Suprapubic skin (tissue), 4 donors: ENCODE measurements around the gene REPIN1. TPM values are rescaled to one million over a fixed set of nuclear protein-coding genes. Genes with fewer than 3 reads are reported as not detected.

Experiments
- DNase-seq, 2 donors: peaks; one replicate each; pipeline ENCODE4 v3.0.0-alpha.2; 2019; ENCODE audit warnings: low spot score in 2 of 2
- H3K27ac ChIP-seq: fragments of 200-600 bp; sonication (generic); one replicate; pipeline ENCODE4 v1.5.1; 2019
- H3K27me3 ChIP-seq: fragments of 200-600 bp; sonication (generic); one replicate; pipeline ENCODE4 v1.5.1; 2019
- H3K36me3 ChIP-seq: fragments of 200-600 bp; sonication (generic); one replicate; pipeline ENCODE4 v1.5.1; 2019
- H3K4me1 ChIP-seq: fragments of 200-600 bp; sonication (generic); one replicate; pipeline ENCODE4 v1.5.1; 2019
- H3K4me3 ChIP-seq: fragments of 200-600 bp; sonication (generic); one replicate; pipeline ENCODE4 v1.5.1; 2019; ENCODE audit warnings: mild to moderate bottlenecking
- H3K9me3 ChIP-seq: fragments of 200-600 bp; sonication (generic); one replicate; pipeline ENCODE4 v1.5.1; 2019
- EP300 ChIP-seq: sonication (generic); formaldehyde crosslinking; IDR thresholded peaks from one replicate; pipeline ENCODE4 v1.6.1; 2017; ENCODE audit warnings: antibody characterized with exemption
- POLR2A ChIP-seq, 2 donors: fragments of 450-650 bp; IDR thresholded peaks; one replicate each; pipeline ENCODE4 v1.6.1; 2017; ENCODE audit warnings: antibody characterized with exemption in 2 of 2, mild to moderate bottlenecking in 2 of 2, moderate library complexity in 2 of 2
- POLR2AphosphoS5 ChIP-seq, 3 donors: sonication (generic); formaldehyde crosslinking; IDR thresholded peaks; one replicate each; pipeline ENCODE4 v1.6.1; 2017; ENCODE audit warnings: antibody characterized with exemption in 3 of 3
- WGBS: methylation state at CpG from one replicate; pipeline ENCODE4 v1.1.5; 2018; 5-methylcytosine and 5-hydroxymethylcytosine counted together
- total RNA-seq, 4 donors: library from RNA; depleted of rRNA; stranded (reverse); fragments of >200 nt; gene quantifications; one replicate each; pipeline ENCODE4 v1.1.0, GENCODE V29; 2016
- TF ChIP-seq, protein P1 (sequence below), 2 donors: fragments of 200-600 bp in 1 of 2; fragments of 450-650 bp in 1 of 2; sonication (generic) in 1 of 2; IDR thresholded peaks; one replicate each; pipeline ENCODE4 v1.5.1; 2016 to 2019; ENCODE audit warnings: antibody characterized with exemption in 2 of 2, mild to moderate bottlenecking in 1 of 2, moderate library complexity in 1 of 2

Gene REPIN1
- total RNA-seq, 4 donors from 2014 or later, result 56.1 to 75.5 (median 73.7) TPM

DNA sequence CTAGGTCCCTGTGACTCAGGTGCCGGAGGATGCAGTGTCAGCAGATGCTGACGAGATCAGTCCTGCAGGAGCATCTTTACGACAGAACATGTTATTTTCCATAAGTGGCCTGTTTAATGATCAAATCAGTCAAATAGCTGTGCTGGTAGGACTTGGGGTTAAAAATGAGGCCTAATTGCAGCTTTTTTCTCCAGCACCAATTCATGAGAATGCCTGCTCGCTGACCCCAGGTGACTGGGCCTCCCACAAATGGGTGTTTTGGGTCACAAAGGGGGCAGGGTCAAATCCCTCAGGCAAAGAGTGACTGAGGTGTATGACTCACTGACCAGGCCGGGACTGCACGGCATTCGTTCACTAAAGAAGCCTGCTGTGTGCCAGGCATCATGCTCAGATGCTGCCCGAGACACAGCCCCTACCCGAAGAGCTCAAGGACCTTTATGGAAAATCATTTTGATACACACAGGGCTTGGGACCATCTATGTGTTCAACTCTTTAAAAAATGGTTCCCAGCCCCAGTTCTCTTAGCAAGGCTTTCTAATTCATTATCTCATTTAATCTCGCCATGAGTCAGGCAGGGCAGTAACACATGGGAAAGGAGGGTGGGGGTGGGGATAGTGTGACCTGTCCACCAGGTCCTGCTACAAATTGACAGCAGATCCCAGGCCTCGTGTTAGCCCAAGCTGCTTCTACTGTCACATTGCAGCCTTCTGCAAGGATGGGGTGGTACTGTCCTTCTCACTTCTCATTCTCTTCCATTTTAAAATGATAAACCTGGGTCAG is 31.6 kb downstream of the REPIN1 start:
- Histone ChIP-seq H3K27me3 (no peaks in the 10 kb centered on the region), H3K9me3 (no peaks in the 10 kb centered on the region), H3K36me3 (peaks cover 20% of the 10 kb centered on the region), H3K4me1 (peaks cover 26% of the 10 kb centered on the region), H3K4me3 (no peak overlapping the region), H3K27ac (no peak overlapping the region)
- TF ChIP-seq, protein P1, sequence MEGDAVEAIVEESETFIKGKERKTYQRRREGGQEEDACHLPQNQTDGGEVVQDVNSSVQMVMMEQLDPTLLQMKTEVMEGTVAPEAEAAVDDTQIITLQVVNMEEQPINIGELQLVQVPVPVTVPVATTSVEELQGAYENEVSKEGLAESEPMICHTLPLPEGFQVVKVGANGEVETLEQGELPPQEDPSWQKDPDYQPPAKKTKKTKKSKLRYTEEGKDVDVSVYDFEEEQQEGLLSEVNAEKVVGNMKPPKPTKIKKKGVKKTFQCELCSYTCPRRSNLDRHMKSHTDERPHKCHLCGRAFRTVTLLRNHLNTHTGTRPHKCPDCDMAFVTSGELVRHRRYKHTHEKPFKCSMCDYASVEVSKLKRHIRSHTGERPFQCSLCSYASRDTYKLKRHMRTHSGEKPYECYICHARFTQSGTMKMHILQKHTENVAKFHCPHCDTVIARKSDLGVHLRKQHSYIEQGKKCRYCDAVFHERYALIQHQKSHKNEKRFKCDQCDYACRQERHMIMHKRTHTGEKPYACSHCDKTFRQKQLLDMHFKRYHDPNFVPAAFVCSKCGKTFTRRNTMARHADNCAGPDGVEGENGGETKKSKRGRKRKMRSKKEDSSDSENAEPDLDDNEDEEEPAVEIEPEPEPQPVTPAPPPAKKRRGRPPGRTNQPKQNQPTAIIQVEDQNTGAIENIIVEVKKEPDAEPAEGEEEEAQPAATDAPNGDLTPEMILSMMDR (IDR thresholded peaks at IDR 0.05), result no peak
- TF ChIP-seq POLR2AphosphoS5 (IDR thresholded peaks at IDR 0.05) (no peak), EP300 (no peak), POLR2A (IDR thresholded peaks at IDR 0.05) (no peak)
- WGBS, result 60% methylated on average over 10 of the region's 11 CpGs
- DNase-seq, result peak in 1 of 2 donors; percentile 39

DNA sequence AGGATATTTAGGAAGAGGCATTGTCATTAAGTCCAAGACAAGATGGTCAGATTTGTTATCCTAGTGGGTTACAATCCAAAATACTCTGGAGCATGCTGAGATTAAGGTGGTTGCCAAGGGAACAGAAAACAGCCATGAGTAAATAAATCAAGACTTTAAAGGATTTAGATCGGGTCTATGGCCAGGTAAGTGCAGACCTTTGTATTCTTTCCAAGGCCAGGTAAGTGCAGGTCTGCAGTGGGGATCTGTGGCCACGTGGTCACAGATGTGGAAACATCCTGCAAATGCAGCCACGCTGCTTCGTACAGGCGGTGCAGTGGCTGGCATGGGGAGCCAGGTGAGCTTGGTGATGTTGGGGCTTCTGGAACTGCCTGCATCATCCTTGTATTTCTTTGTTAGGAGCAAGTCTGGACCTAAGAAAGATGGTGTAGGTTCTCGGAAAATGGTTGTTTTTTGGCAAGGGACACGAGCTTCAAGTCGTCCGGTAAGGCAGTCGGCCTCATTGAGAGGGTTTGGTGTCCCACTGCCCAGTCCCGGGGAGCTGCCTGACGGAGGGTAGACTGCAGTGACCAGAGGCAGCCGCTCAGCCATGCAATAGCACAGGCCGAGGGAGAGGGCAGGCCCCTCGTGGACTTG is 32.3 kb downstream of the REPIN1 start:
- no peaks in the 10 kb centered on the region for H3K27me3 ChIP-seq
- WGBS, result 84% methylated on average over 15 of the region's 15 CpGs
- no peak overlapping the region for H3K4me3 ChIP-seq
- H3K9me3 ChIP-seq, result no peaks in the 10 kb centered on the region
- peaks cover 28% of the 10 kb centered on the region for H3K4me1 ChIP-seq
- no peak overlapping the region for H3K27ac ChIP-seq
- DNase-seq, result peak; percentile 17 to 65
- peaks cover 20% of the 10 kb centered on the region for H3K36me3 ChIP-seq
- TF ChIP-seq POLR2A (IDR thresholded peaks at IDR 0.05) (no peak), EP300 (no peak), POLR2AphosphoS5 (IDR thresholded peaks at IDR 0.05) (no peak)
- TF ChIP-seq, protein P1 (IDR thresholded peaks at IDR 0.05), result no peak

DNA sequence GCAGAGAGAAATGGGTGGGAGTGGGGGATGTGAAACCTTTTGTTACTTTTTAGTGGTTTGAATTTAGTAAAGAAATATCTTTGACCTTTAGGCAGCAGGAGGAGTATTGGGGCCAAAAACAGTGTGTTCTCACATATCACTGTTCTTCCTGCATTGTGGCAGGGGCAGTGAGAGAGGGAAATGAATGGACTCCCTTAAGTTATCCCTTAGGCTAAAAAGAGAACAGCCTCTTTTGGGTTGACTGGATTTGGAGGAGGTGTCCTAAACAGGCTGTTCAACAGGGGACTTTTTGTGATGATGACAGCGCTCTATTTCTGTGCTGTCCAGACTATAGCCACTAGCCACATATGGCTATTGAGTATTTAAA is 32.8 kb downstream of the REPIN1 start:
- Histone ChIP-seq H3K36me3 (peaks cover 18% of the 10 kb centered on the region), H3K4me1 (peaks cover 33% of the 10 kb centered on the region), H3K9me3 (no peaks in the 10 kb centered on the region), H3K27ac (no peak overlapping the region), H3K4me3 (no peak overlapping the region), H3K27me3 (no peaks in the 10 kb centered on the region)
- no peak for DNase-seq
- 100% methylated on average over 1 of the region's 1 CpG for WGBS
- TF ChIP-seq EP300, result no peak
- no peak for TF ChIP-seq POLR2A (IDR thresholded peaks at IDR 0.05)
- no peak for TF ChIP-seq POLR2AphosphoS5 (IDR thresholded peaks at IDR 0.05)
- TF ChIP-seq, protein P1 (IDR thresholded peaks at IDR 0.05), result no peak

DNA sequence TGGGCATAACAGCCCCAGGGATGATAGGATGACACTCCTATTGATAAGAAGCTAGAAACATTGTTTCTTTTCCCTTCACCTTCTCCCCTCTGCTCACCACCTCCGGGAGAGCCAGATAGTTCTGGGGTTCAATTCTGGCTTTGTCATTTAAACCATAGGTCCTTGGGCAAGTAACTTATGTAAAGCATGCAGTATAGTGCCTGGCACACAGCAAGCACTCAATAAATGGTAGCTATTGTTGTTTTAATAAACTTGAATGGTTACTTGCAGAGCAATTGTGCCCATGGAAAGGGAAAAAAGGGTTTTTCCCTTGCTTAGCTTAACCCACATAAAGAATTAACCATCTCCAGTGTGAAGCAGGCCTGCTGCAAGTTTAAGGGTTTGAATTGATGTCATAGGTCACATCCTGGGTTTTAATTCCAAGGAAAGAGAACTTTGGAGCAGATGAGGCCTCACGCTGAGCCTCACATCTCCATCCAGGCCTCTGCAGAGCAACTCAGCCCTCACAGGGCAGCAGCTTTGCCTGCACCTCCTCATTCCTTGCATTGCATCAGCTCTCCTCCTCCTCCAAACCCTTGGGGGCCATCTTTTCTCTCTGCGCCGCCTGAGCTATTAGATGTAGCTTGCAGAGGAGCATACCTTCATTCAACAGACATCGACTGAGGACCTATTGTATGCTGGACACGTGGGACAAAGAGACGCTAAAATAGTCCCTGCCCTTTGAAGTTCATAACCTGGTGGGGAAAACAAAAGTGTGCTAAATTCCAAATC is 33.4 kb downstream of the REPIN1 start:
- H3K4me1 ChIP-seq, result peaks cover 40% of the 10 kb centered on the region
- WGBS, result 75% methylated on average over 7 of the region's 7 CpGs
- H3K27ac ChIP-seq, result no peak overlapping the region
- peak in 1 of 2 donors; percentile 38 for DNase-seq
- no peak overlapping the region for H3K4me3 ChIP-seq
- TF ChIP-seq, protein P1 (IDR thresholded peaks at IDR 0.05), result no peak
- TF ChIP-seq POLR2AphosphoS5 (IDR thresholded peaks at IDR 0.05), result no peak
- TF ChIP-seq EP300, result no peak
- no peak for TF ChIP-seq POLR2A (IDR thresholded peaks at IDR 0.05)
- H3K9me3 ChIP-seq, result no peaks in the 10 kb centered on the region
- no peaks in the 10 kb centered on the region for H3K27me3 ChIP-seq
- peaks cover 13% of the 10 kb centered on the region for H3K36me3 ChIP-seq
